ENCODE data around the gene DSE.

GRCh38 chr6:116405138-116405537, 34.4 kb downstream of the DSE start:
- TF ChIP-seq CTCF (IDR thresholded peaks at IDR 0.05) (no peak), EZH2 (IDR thresholded peaks at IDR 0.05; ENCODE audit: borderline replicate concordance, insufficient read depth, low read depth, low read length, poor library complexity, severe bottlenecking) (no peak)
